Measurements from ENCODE around the gene SLAMF1. TPM values are rescaled to one million over a fixed set of nuclear protein-coding genes. Genes with fewer than 3 reads are reported as not detected.
"Not testable (repeated sequence)": the region's sequence is repeated elsewhere in the genome, so short reads cannot be mapped to it uniquely, and the experiment has no call there.

SLAMF1 gene
- polyA plus RNA-seq, 1 donor, result 0.91 TPM

DNA sequence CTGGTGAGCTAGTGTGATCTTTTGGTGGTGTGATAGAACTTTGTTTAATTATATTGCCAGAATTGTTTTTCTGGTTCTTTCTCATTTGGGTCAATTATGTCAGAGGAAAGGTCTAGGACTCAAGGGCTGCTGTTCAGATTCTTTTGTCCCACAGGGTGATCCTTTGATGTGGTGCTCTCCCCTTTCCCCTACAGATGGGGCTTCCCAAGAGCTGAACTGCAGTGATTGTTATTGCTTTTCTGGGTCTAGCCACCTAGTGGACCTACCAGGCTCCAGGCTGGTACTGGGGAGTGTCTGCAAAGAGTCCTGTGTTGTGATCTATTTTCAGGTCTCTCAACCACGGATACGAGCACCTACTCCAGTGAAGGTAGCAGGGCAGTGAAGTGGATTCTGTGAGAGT, 41.6 kb downstream of the SLAMF1 start:
- DNase-seq, result no peak
- Histone ChIP-seq H3K27me3 (ENCODE audit: control insufficient read depth, insufficient read depth, low read length) (no peaks in the 10 kb centered on the region), H3K27ac (ENCODE audit: low read length) (no peak overlapping the region), H3K36me3 (ENCODE audit: control insufficient read depth, insufficient read depth, low read length) (no peaks in the 10 kb centered on the region), H3K9me3 (ENCODE audit: control insufficient read depth, low read depth, low read length) (peaks cover 4% of the 10 kb centered on the region), H3K4me3 (ENCODE audit: low read length) (no peak overlapping the region), H3K4me1 (ENCODE audit: control insufficient read depth, insufficient read depth, low read length) (peaks cover 10% of the 10 kb centered on the region)
- WGBS (ENCODE audit: insufficient coverage, low lambda C conversion rate), result no CpG with 5 or more reads among the region's 2 CpGs

DNA sequence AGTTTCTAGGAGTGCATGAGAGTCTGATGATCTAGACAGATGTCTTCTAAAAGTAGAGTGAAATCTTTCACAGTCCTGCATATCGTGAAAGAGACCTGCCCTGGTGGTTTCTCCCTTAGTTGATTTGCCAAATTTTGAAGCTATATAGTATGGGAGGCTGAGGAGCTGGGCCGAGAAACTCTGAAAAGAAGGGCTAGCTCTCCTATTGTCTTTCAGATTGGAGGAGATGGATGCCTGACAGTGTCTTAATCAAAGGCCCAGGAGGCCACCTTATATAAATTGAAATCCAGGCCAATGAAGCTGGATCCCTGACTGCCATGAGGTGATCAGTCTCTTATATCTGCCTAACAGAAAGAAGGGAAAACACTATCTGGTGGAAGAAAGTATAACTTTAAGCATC, 49.1 kb downstream of the SLAMF1 start:
- WGBS (ENCODE audit: insufficient coverage, low lambda C conversion rate), result no CpG with 5 or more reads among the region's 2 CpGs
- Histone ChIP-seq H3K4me3 (ENCODE audit: low read length) (no peak overlapping the region), H3K27me3 (ENCODE audit: control insufficient read depth, insufficient read depth, low read length) (no peaks in the 10 kb centered on the region), H3K36me3 (ENCODE audit: control insufficient read depth, insufficient read depth, low read length) (no peaks in the 10 kb centered on the region), H3K9me3 (ENCODE audit: control insufficient read depth, low read depth, low read length) (peaks cover 4% of the 10 kb centered on the region), H3K4me1 (ENCODE audit: control insufficient read depth, insufficient read depth, low read length) (no peaks in the 10 kb centered on the region), H3K27ac (ENCODE audit: low read length) (no peak overlapping the region)
- DNase-seq, result no peak

DNA sequence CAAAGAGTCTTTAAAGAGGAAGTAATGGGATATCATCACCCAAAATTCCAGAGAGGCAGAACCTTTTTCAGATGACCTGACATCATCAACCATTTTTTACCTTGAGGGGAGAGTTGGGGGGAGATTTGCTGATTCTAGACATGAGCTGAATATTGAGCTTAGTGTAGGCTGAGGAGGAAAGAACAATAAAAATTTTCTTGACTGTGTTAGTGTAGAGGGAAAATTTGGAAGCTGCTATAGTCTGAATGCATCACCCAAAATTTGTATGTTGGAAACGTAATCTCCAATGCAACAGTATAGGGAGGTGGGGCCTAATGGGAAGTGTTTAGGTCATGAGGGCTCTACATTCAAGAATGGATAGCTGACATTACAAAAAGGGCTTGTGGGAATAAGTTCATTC, 49.8 kb downstream of the SLAMF1 start:
- no peak for DNase-seq
- Histone ChIP-seq H3K4me1 (ENCODE audit: control insufficient read depth, insufficient read depth, low read length) (no peaks in the 10 kb centered on the region), H3K27ac (ENCODE audit: low read length) (no peak overlapping the region), H3K27me3 (ENCODE audit: control insufficient read depth, insufficient read depth, low read length) (no peaks in the 10 kb centered on the region), H3K4me3 (ENCODE audit: low read length) (no peak overlapping the region), H3K36me3 (ENCODE audit: control insufficient read depth, insufficient read depth, low read length) (no peaks in the 10 kb centered on the region), H3K9me3 (ENCODE audit: control insufficient read depth, low read depth, low read length) (peaks cover 4% of the 10 kb centered on the region)
- WGBS (ENCODE audit: insufficient coverage, low lambda C conversion rate), result no CpG with 5 or more reads among the region's 1 CpG

DNA sequence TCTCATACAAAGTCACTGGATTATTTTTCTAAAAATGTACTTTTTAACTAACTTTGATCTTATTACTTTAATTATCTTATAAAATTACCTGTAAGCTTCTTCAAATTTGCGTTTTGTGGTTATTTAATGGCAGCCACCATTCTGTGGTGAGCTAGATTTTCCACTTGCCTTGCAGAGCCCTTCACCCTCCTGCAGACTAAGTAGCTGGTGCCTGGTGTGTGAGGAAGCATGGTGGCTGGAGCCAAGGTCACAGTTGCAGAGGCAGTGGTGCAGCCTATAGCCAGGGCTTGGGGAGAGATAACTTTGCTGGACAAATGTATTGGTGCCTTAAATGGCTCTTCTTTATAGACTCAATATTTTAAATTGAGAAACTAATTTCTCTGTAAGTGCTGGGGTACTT, 56.4 kb downstream of the SLAMF1 start:
- Histone ChIP-seq H3K4me1 (ENCODE audit: control insufficient read depth, insufficient read depth, low read length) (no peaks in the 10 kb centered on the region), H3K9me3 (ENCODE audit: control insufficient read depth, low read depth, low read length) (no peaks in the 10 kb centered on the region), H3K4me3 (ENCODE audit: low read length) (no peak overlapping the region), H3K27me3 (ENCODE audit: control insufficient read depth, insufficient read depth, low read length) (no peaks in the 10 kb centered on the region), H3K36me3 (ENCODE audit: control insufficient read depth, insufficient read depth, low read length) (no peaks in the 10 kb centered on the region), H3K27ac (ENCODE audit: low read length) (no peak overlapping the region)
- no CpG with 5 or more reads among the region's 1 CpG for WGBS (ENCODE audit: insufficient coverage, low lambda C conversion rate)
- no peak for DNase-seq

DNA sequence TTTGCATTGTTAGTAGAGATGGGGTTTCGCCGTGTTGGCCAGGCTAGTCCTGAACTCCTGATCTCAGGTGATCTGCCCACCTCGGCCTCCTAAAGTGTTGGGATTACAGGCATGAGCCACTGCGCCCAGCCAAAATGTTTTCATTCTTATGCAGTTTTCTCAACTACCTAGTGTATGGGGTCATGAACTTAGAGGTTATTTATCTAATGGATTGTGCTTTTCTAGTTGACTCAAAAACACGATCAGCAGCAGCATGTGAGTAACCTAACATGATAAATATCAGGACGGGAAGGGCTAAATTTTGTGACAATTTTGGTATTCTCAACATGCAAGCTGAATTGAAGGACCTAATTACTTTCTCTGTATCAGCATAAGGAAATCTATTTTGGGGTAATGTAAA, 58.4 kb downstream of the SLAMF1 start:
- Histone ChIP-seq H3K27ac (ENCODE audit: low read length) (no peak overlapping the region), H3K4me1 (ENCODE audit: control insufficient read depth, insufficient read depth, low read length) (no peaks in the 10 kb centered on the region), H3K9me3 (ENCODE audit: control insufficient read depth, low read depth, low read length) (no peaks in the 10 kb centered on the region), H3K27me3 (ENCODE audit: control insufficient read depth, insufficient read depth, low read length) (no peaks in the 10 kb centered on the region), H3K36me3 (ENCODE audit: control insufficient read depth, insufficient read depth, low read length) (no peaks in the 10 kb centered on the region), H3K4me3 (ENCODE audit: low read length) (no peak overlapping the region)
- no CpG with 5 or more reads among the region's 6 CpGs for WGBS (ENCODE audit: insufficient coverage, low lambda C conversion rate)
- DNase-seq, result no peak

DNA sequence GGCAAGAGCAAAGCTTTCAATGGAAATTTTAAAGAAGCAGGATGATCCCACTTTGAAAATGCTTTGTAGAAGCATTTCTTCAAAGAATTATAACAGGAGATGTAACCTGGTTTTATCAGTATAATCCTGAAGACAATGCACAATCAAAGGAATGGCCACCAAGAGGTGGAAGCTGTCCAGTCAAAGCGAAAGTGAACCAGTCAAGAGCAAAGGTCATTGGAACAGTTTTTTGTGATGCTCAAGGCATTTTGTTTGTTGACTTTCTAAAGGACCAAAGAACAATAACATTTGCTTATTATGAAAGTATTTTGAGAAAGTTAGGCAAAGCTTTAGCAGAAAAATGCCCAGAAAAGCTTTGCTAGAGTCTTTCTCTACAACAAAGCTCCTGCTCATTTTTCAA, 62.1 kb downstream of the SLAMF1 start:
- Histone ChIP-seq H3K9me3 (ENCODE audit: control insufficient read depth, low read depth, low read length) (no peaks in the 10 kb centered on the region), H3K27ac (ENCODE audit: low read length) (no peak overlapping the region), H3K4me3 (ENCODE audit: low read length) (no peak overlapping the region), H3K4me1 (ENCODE audit: control insufficient read depth, insufficient read depth, low read length) (peaks cover 14% of the 10 kb centered on the region), H3K36me3 (ENCODE audit: control insufficient read depth, insufficient read depth, low read length) (no peaks in the 10 kb centered on the region), H3K27me3 (ENCODE audit: control insufficient read depth, insufficient read depth, low read length) (no peaks in the 10 kb centered on the region)
- no CpG with 5 or more reads among the region's 1 CpG for WGBS (ENCODE audit: insufficient coverage, low lambda C conversion rate)
- peak in 1 of 2 donors; percentile 24 for DNase-seq

DNA sequence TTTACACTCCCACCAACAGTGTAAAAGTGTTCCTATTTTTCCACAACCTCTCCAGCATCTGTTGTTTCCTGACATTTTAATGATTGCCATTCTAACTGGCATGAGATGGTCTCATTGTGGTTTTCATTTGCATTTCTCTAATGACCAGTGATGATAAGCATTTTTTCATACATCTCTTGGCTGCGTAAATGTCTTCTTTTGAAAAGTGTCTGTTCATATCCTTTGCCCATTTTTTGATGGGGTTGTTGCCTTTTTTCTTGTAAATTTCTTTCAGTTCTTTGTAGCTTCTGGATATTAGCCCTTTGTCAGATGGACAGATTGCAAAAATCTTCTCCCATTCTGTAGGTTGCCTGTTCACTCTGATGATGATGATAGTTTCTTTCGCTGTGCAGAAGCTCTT, 63.9 kb downstream of the SLAMF1 start:
- H3K4me1 ChIP-seq (ENCODE audit: control insufficient read depth, insufficient read depth, low read length), result peaks cover 14% of the 10 kb centered on the region
- H3K27ac ChIP-seq (ENCODE audit: low read length); H3K4me3 ChIP-seq (ENCODE audit: low read length); H3K36me3 ChIP-seq (ENCODE audit: control insufficient read depth, insufficient read depth, low read length); DNase-seq; H3K27me3 ChIP-seq (ENCODE audit: control insufficient read depth, insufficient read depth, low read length); H3K9me3 ChIP-seq (ENCODE audit: control insufficient read depth, low read depth, low read length): not testable (repeated sequence)
- 92% methylated on average over 2 of the region's 2 CpGs for WGBS (ENCODE audit: insufficient coverage, low lambda C conversion rate)

DNA sequence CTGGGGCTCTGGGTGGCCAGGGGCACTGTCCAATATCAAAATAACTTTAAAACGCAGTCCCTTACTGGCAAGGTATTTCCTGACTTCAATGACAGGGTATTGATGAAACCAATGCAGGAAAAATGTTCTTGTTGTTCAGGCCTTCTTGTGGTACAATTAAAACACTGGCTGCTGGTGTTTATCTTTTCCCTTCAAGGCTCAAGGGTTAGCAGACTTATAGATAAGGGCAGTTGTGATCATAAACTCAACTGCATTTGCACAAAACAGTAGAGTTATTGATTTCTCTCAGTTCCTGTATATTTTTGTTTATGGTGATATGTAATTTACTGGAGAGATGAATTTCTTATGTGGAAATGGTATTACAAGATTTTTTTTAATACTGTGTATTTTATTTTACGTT, 64.9 kb downstream of the SLAMF1 start:
- H3K27me3 ChIP-seq (ENCODE audit: control insufficient read depth, insufficient read depth, low read length), result no peaks in the 10 kb centered on the region
- peak; percentile 40 to 79 for DNase-seq
- no peaks in the 10 kb centered on the region for H3K36me3 ChIP-seq (ENCODE audit: control insufficient read depth, insufficient read depth, low read length)
- peaks cover 14% of the 10 kb centered on the region for H3K4me1 ChIP-seq (ENCODE audit: control insufficient read depth, insufficient read depth, low read length)
- no peaks in the 10 kb centered on the region for H3K9me3 ChIP-seq (ENCODE audit: control insufficient read depth, low read depth, low read length)
- H3K4me3 ChIP-seq (ENCODE audit: low read length), result no peak overlapping the region
- H3K27ac ChIP-seq (ENCODE audit: low read length), result peak overlapping the region; percentile 67
- WGBS (ENCODE audit: insufficient coverage, low lambda C conversion rate), result 40% methylated on average over 1 of the region's 2 CpGs

DNA sequence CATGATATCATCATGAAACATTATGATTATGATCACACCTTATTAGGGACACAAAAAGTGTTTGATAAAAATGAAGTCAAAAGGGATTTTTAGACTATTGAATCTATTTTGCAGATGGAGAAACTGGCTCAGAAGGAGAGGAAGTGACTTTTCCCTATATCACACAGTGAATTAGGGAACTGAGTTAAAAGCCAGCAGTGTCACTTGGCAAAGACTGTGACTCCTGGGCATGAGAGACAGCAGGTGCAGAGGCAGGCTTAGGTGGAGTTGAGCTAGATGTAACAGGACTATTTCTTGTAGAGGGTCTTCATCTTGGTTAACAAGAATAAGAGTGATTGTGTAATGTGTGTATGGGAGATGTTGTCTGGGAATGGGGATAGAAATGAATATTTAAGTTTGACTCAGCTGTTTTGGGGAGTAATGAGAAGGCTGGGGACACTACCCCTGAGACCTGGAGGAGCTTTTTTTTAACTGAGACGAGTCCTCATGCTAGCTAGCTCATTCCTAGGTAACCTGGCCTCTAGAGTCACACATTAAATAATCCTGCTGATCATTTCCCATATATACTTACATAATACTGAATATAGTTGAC, 66.5 kb downstream of the SLAMF1 start:
- WGBS (ENCODE audit: insufficient coverage, low lambda C conversion rate), result no CpG with 5 or more reads among the region's 1 CpG
- H3K9me3 ChIP-seq (ENCODE audit: control insufficient read depth, low read depth, low read length), result no peaks in the 10 kb centered on the region
- no peak overlapping the region for H3K4me3 ChIP-seq (ENCODE audit: low read length)
- H3K27me3 ChIP-seq (ENCODE audit: control insufficient read depth, insufficient read depth, low read length), result no peaks in the 10 kb centered on the region
- H3K27ac ChIP-seq (ENCODE audit: low read length), result no peak overlapping the region
- H3K36me3 ChIP-seq (ENCODE audit: control insufficient read depth, insufficient read depth, low read length), result no peaks in the 10 kb centered on the region
- DNase-seq, result no peak
- H3K4me1 ChIP-seq (ENCODE audit: control insufficient read depth, insufficient read depth, low read length), result peaks cover 14% of the 10 kb centered on the region

DNA sequence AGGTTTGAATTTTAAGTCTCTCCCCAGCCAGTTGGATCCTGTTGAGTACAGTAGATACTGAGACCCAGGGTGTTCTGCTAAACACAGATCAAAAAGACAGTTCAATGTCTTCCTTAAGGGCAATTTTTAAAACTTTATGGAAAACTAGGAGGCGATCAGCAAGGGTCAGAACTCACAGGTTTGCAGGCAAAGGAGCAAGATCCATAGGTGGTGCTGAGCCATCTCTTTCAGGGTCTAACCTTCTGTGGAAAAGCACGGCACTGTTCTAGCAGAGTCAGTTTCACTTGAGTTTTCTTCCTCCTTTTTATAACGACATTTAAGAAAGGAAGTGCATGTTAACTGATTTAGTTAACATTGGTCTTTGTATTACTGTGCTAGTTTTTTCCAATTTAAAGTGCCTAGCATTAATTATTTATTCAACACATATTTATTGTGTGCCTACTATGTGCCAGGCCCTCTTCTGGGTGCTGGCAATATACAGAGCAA, 67.6 kb downstream of the SLAMF1 start, which contains the start of gene CD84:
CD84 (minus strand) TSS at position 281 of the 486 bp plus-strand sequence; CDS start at position 222, 59 bp downstream.
- 100% methylated on average over 1 of the region's 3 CpGs for WGBS (ENCODE audit: insufficient coverage, low lambda C conversion rate)
- DNase-seq, result no peak
- no peak within 1 kb of the TSS for H3K4me3 ChIP-seq (ENCODE audit: low read length)

DNA sequence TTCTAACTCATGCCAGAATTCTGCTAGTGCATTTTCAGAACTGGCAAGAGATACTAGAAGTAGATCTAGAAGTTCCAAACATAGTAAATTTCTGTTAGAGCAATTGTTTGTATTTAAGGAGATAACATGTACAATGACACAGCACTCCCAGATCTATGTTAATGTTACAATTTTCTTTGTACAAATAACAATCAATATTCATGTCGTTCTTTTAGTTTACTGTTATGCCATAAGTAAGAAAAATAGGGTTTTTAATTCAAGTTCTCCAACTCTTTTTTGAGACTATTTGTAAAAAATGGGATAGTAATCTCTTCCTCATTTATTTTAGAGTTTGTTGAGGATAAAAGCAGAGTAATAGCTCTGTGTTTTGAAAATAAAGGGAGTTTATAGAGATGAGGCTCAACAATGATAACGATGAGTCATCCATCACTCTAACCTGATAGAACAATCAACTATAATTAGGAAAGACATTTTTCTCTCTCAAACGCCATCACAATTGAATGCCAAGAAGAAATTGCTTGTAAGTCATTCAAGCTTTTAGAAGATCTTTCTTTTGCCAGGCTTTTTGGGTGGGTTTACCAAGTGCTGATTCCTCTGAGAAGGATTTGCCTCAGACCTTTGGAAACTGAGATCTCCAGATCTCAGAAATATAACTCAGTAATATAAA, 68.2 kb downstream of the SLAMF1 start:
- 50% methylated on average over 3 of the region's 3 CpGs for WGBS (ENCODE audit: insufficient coverage, low lambda C conversion rate)
- H3K9me3 ChIP-seq (ENCODE audit: control insufficient read depth, low read depth, low read length), result no peaks in the 10 kb centered on the region
- DNase-seq, result no peak
- H3K27ac ChIP-seq (ENCODE audit: low read length), result no peak overlapping the region
- no peaks in the 10 kb centered on the region for H3K36me3 ChIP-seq (ENCODE audit: control insufficient read depth, insufficient read depth, low read length)
- no peak overlapping the region for H3K4me3 ChIP-seq (ENCODE audit: low read length)
- H3K4me1 ChIP-seq (ENCODE audit: control insufficient read depth, insufficient read depth, low read length), result peaks cover 14% of the 10 kb centered on the region
- no peaks in the 10 kb centered on the region for H3K27me3 ChIP-seq (ENCODE audit: control insufficient read depth, insufficient read depth, low read length)

More for the DNA sequence above, 67.6 kb downstream of the SLAMF1 start, which contains the start of gene CD84:
- Histone ChIP-seq H3K9me3 (ENCODE audit: control insufficient read depth, low read depth, low read length) (no peaks in the 10 kb centered on the region), H3K4me1 (ENCODE audit: control insufficient read depth, insufficient read depth, low read length) (peaks cover 14% of the 10 kb centered on the region), H3K36me3 (ENCODE audit: control insufficient read depth, insufficient read depth, low read length) (no peaks in the 10 kb centered on the region), H3K27me3 (ENCODE audit: control insufficient read depth, insufficient read depth, low read length) (no peaks in the 10 kb centered on the region), H3K27ac (ENCODE audit: low read length) (no peak within 1 kb of the TSS)

All from large intestine (tissue), 3 donors.